Measurements from ENCODE around the gene MVD. TPM values are rescaled to one million over a fixed set of nuclear protein-coding genes. Genes with fewer than 3 reads are reported as not detected.
"Not testable (repeated sequence)": the region's sequence is repeated elsewhere in the genome, so short reads cannot be mapped to it uniquely, and the experiment has no call there.

Gene MVD
- total and polyA plus RNA-seq, 4 experiments from 2014 or later, result 15.6 to 57.0 (median 35.9) TPM

GRCh38 chr16:88673716-88674379, 11.0 kb upstream of the MVD start:
- Histone ChIP-seq H3K27ac (ENCODE audit: low read depth, low read length) (no peak overlapping the region), H3K36me3 (ENCODE audit: insufficient read depth, low read length) (peaks cover 23% of the 10 kb centered on the region), H3K27me3 (ENCODE audit: insufficient read depth, low read length) (no peaks in the 10 kb centered on the region), H3K9me3 (ENCODE audit: control insufficient read depth in 1 of 2, low read length in 2 of 2) (no peaks in the 10 kb centered on the region), H3K4me3 (ENCODE audit: low read length in 2 of 2) (no peak overlapping the region), H3K4me1 (ENCODE audit: insufficient read depth, low read length) (no peaks in the 10 kb centered on the region)
- no peak for DNase-seq
- Mint-ChIP-seq H3K27ac (peak overlapping the region in 1 of 7 donors; percentile 8), H3K36me3 (peaks cover 0 to 8% of the 10 kb centered on the region in 2 donors), H3K4me1 (no peaks in the 10 kb centered on the region), H3K4me3 (no peak overlapping the region), H3K27me3 (no peaks in the 10 kb centered on the region), H3K9me3 (no peaks in the 10 kb centered on the region)
- intact Hi-C loops (cut with micrococcal nuclease), result no loop called here
- POLR2A ChIA-PET (ENCODE audit: partially characterized antibody), result interaction anchor here (1.1 kb wide), 1 partner anchor 12 kb away, joined by 4 read pairs; the partner anchor contains the start of gene SNAI3
- CTCF ChIA-PET (ENCODE audit: partially characterized antibody), result no interaction called here

GRCh38 chr16:88672776-88673175, 9.9 kb upstream of the MVD start:
- H3K4me1 ChIP-seq (ENCODE audit: insufficient read depth, low read length), result no peaks in the 10 kb centered on the region
- no peak for DNase-seq
- no peak overlapping the region for H3K27ac Mint-ChIP-seq
- no peak overlapping the region for H3K4me3 Mint-ChIP-seq
- no peaks in the 10 kb centered on the region for H3K27me3 Mint-ChIP-seq
- H3K4me1 Mint-ChIP-seq, result no peaks in the 10 kb centered on the region
- H3K4me3 ChIP-seq (ENCODE audit: low read length in 2 of 2), result no peak overlapping the region
- ChIA-PET POLR2A (ENCODE audit: partially characterized antibody) (interaction anchor here (1.1 to 3.7 kb wide), 2 partner anchors 8 to 27 kb away, joined by 3 to 11 read pairs; no protein-coding TSS in a partner anchor), CTCF (ENCODE audit: partially characterized antibody) (no interaction called here)
- intact Hi-C loops (cut with micrococcal nuclease), result no loop called here
- peaks cover 12% of the 10 kb centered on the region for H3K36me3 ChIP-seq (ENCODE audit: insufficient read depth, low read length)
- no peaks in the 10 kb centered on the region for H3K9me3 ChIP-seq (ENCODE audit: control insufficient read depth in 1 of 2, low read length in 2 of 2)
- H3K36me3 Mint-ChIP-seq, result peaks cover 0 to 4% of the 10 kb centered on the region in 2 donors
- H3K27me3 ChIP-seq (ENCODE audit: insufficient read depth, low read length), result no peaks in the 10 kb centered on the region
- no peaks in the 10 kb centered on the region for H3K9me3 Mint-ChIP-seq
- no peak overlapping the region for H3K27ac ChIP-seq (ENCODE audit: low read depth, low read length)

GRCh38 chr16:88671806-88672205, 8.9 kb upstream of the MVD start:
- Mint-ChIP-seq H3K36me3 (peaks cover 0 to 2% of the 10 kb centered on the region in 2 donors), H3K4me3 (no peak overlapping the region), H3K27me3 (no peaks in the 10 kb centered on the region), H3K27ac (no peak overlapping the region), H3K4me1 (peaks cover 0 to 2% (median 0%) of the 10 kb centered on the region in 4 donors), H3K9me3 (no peaks in the 10 kb centered on the region)
- ChIA-PET CTCF (ENCODE audit: partially characterized antibody) (no interaction called here), POLR2A (ENCODE audit: partially characterized antibody) (interaction anchor here (0.9 to 3.7 kb wide), 4 partner anchors 9 to 32 kb away, joined by 3 to 11 read pairs (median 3); no protein-coding TSS in a partner anchor)
- Histone ChIP-seq H3K4me3 (ENCODE audit: low read length in 2 of 2) (no peak overlapping the region), H3K27ac (ENCODE audit: low read depth, low read length) (no peak overlapping the region), H3K36me3 (ENCODE audit: insufficient read depth, low read length) (peaks cover 3% of the 10 kb centered on the region), H3K9me3 (ENCODE audit: control insufficient read depth in 1 of 2, low read length in 2 of 2) (no peaks in the 10 kb centered on the region), H3K27me3 (ENCODE audit: insufficient read depth, low read length) (no peaks in the 10 kb centered on the region), H3K4me1 (ENCODE audit: insufficient read depth, low read length) (no peaks in the 10 kb centered on the region)
- no peak for DNase-seq
- intact Hi-C loops (cut with micrococcal nuclease), result no loop called here

GRCh38 chr16:88669980-88670379, 7.1 kb upstream of the MVD start:
- Histone ChIP-seq H3K27ac (ENCODE audit: low read depth, low read length) (no peak overlapping the region), H3K4me1 (ENCODE audit: insufficient read depth, low read length) (no peaks in the 10 kb centered on the region), H3K4me3 (ENCODE audit: low read length in 2 of 2) (no peak overlapping the region), H3K9me3 (ENCODE audit: control insufficient read depth in 1 of 2, low read length in 2 of 2) (no peaks in the 10 kb centered on the region), H3K27me3 (ENCODE audit: insufficient read depth, low read length) (no peaks in the 10 kb centered on the region), H3K36me3 (ENCODE audit: insufficient read depth, low read length) (no peaks in the 10 kb centered on the region)
- Mint-ChIP-seq H3K9me3 (no peaks in the 10 kb centered on the region), H3K4me1 (peaks cover 0 to 2% (median 1%) of the 10 kb centered on the region in 4 donors), H3K27ac (no peak overlapping the region), H3K4me3 (no peak overlapping the region), H3K27me3 (no peaks in the 10 kb centered on the region), H3K36me3 (peaks cover 0 to 2% of the 10 kb centered on the region in 2 donors)
- ChIA-PET CTCF (ENCODE audit: partially characterized antibody) (interaction anchor here (1.3 to 2.0 kb wide), 2 partner anchors 11 to 15 kb away, joined by 5 to 10 read pairs; no protein-coding TSS in a partner anchor), POLR2A (ENCODE audit: partially characterized antibody) (interaction anchor here (0.7 to 3.7 kb wide), 3 partner anchors 11 to 34 kb away, joined by 3 to 11 read pairs (median 3); no protein-coding TSS in a partner anchor)
- intact Hi-C loops (cut with micrococcal nuclease), result no loop called here
- no peak for DNase-seq

- H3K27ac ChIP-seq (ENCODE audit: low read depth, low read length); H3K4me1 Mint-ChIP-seq; H3K27me3 ChIP-seq (ENCODE audit: insufficient read depth, low read length); H3K9me3 ChIP-seq (ENCODE audit: control insufficient read depth in 1 of 2, low read length in 2 of 2); H3K4me3 ChIP-seq (ENCODE audit: low read length in 2 of 2); H3K36me3 Mint-ChIP-seq; intact Hi-C loops (cut with micrococcal nuclease); H3K27me3 Mint-ChIP-seq; H3K4me1 ChIP-seq (ENCODE audit: insufficient read depth, low read length); DNase-seq; H3K9me3 Mint-ChIP-seq; H3K36me3 ChIP-seq (ENCODE audit: insufficient read depth, low read length); H3K4me3 Mint-ChIP-seq: not testable (repeated sequence)
- peak overlapping the region in 1 of 7 donors; percentile 57 for H3K27ac Mint-ChIP-seq
- CTCF ChIA-PET (ENCODE audit: partially characterized antibody), result interaction anchor here (2.0 kb wide), 1 partner anchor 12 kb away, joined by 10 read pairs; no protein-coding TSS in a partner anchor
- POLR2A ChIA-PET (ENCODE audit: partially characterized antibody), result interaction anchor here (3.7 kb wide), 1 partner anchor 12 kb away, joined by 11 read pairs; no protein-coding TSS in a partner anchor
Measured at GRCh38 chr16:88669493-88669892, 6.6 kb upstream of the MVD start.

GRCh38 chr16:88667461-88667860, 4.6 kb upstream of the MVD start:
- DNase-seq, result no peak
- Mint-ChIP-seq H3K27ac (peak overlapping the region in 3 of 7 donors; percentile 52 to 93 (median 70)), H3K9me3 (peaks cover 0 to 2% (median 0%) of the 10 kb centered on the region in 8 donors), H3K4me1 (peaks cover 4 to 10% (median 9%) of the 10 kb centered on the region in 4 donors), H3K27me3 (no peaks in the 10 kb centered on the region), H3K36me3 (peaks cover 0 to 6% of the 10 kb centered on the region in 2 donors), H3K4me3 (peak overlapping the region in 1 of 8 donors; percentile 42)
- no peaks in the 10 kb centered on the region for H3K27me3 ChIP-seq (ENCODE audit: insufficient read depth, low read length)
- ChIA-PET CTCF (ENCODE audit: partially characterized antibody) (no interaction called here), POLR2A (ENCODE audit: partially characterized antibody) (interaction anchor here (0.9 kb wide), 1 partner anchor 37 kb away, joined by 3 read pairs; no protein-coding TSS in a partner anchor)
- intact Hi-C loops (cut with micrococcal nuclease), result no loop called here
- no peak overlapping the region for H3K27ac ChIP-seq (ENCODE audit: low read depth, low read length)
- peaks cover 6% of the 10 kb centered on the region for H3K4me1 ChIP-seq (ENCODE audit: insufficient read depth, low read length)
- H3K9me3 ChIP-seq (ENCODE audit: control insufficient read depth in 1 of 2, low read length in 2 of 2), result no peaks in the 10 kb centered on the region
- no peaks in the 10 kb centered on the region for H3K36me3 ChIP-seq (ENCODE audit: insufficient read depth, low read length)
- no peak overlapping the region for H3K4me3 ChIP-seq (ENCODE audit: low read length in 2 of 2)

- no peaks in the 10 kb centered on the region for H3K9me3 ChIP-seq (ENCODE audit: control insufficient read depth in 1 of 2, low read length in 2 of 2)
- no peaks in the 10 kb centered on the region for H3K27me3 ChIP-seq (ENCODE audit: insufficient read depth, low read length)
- H3K36me3 Mint-ChIP-seq, result peaks cover 0 to 6% of the 10 kb centered on the region in 2 donors
- ChIA-PET POLR2A (ENCODE audit: partially characterized antibody) (interaction anchor here (0.9 to 3.8 kb wide), 4 partner anchors 15 to 34 kb away, joined by 4 to 17 read pairs (median 7); partner anchors contain the start of gene SNAI3), CTCF (ENCODE audit: partially characterized antibody) (interaction anchor here (0.6 to 1.0 kb wide), 4 partner anchors 16 to 135 kb away, joined by 3 to 4 read pairs (median 3); no protein-coding TSS in a partner anchor)
- H3K27me3 Mint-ChIP-seq, result no peaks in the 10 kb centered on the region
- no peaks in the 10 kb centered on the region for H3K36me3 ChIP-seq (ENCODE audit: insufficient read depth, low read length)
- intact Hi-C loops (cut with micrococcal nuclease), result no loop called here
- no peak for DNase-seq
- no peak overlapping the region for H3K4me3 Mint-ChIP-seq
- H3K27ac Mint-ChIP-seq, result no peak overlapping the region
- H3K4me3 ChIP-seq (ENCODE audit: low read length in 2 of 2), result no peak overlapping the region
- no peak overlapping the region for H3K27ac ChIP-seq (ENCODE audit: low read depth, low read length)
- peaks cover 16% of the 10 kb centered on the region for H3K4me1 ChIP-seq (ENCODE audit: insufficient read depth, low read length)
- peaks cover 11 to 22% (median 15%) of the 10 kb centered on the region in 4 donors for H3K4me1 Mint-ChIP-seq
- H3K9me3 Mint-ChIP-seq, result peaks cover 0 to 2% (median 0%) of the 10 kb centered on the region in 8 donors
Measured at GRCh38 chr16:88665570-88665969, 2.7 kb upstream of the MVD start.
